ENCODE measurements around the gene TTC33.

GRCh38 chr5:40687321-40687720, 68.4 kb downstream of the TTC33 start:
- no peak for TF ChIP-seq EZH2 (IDR thresholded peaks at IDR 0.05; ENCODE audit: borderline replicate concordance, insufficient read depth, low read length, poor library complexity, severe bottlenecking)
- no peak for TF ChIP-seq CTCF (IDR thresholded peaks at IDR 0.05; ENCODE audit: poor library complexity, severe bottlenecking)
- TF ChIP-seq REST (IDR thresholded peaks at IDR 0.05; ENCODE audit: borderline replicate concordance): no peak
- TF ChIP-seq EP300 (conservative IDR thresholded peaks at IDR 0.05; ENCODE audit: poor library complexity, severe bottlenecking): no peak
- no peak for TF ChIP-seq SMC3 (conservative IDR thresholded peaks at IDR 0.05; ENCODE audit: poor library complexity)

Measured in neural cell (in vitro differentiated cells).